Endothelial cell of umbilical vein (primary cell): ENCODE measurements around the gene MEF2A. TPM values are rescaled to one million over a fixed set of nuclear protein-coding genes. Genes with fewer than 3 reads are reported as not detected.

Experiments used
- BruUV-seq: library from RNA; stranded (reverse); fragments of 400-500 nt; replicated peaks from 2 replicates; lab custom pipeline; 2021; lab: Mats Ljungman, UMichigan
- CTCF ChIA-PET: fragments of 300-600, 350-600 bp; sonication (Branson Sonifier 250); formaldehyde crosslinking; loops from one replicate; lab custom pipeline; 2021; ENCODE audit warnings: antibody characterized with exemption, inconsistent platforms; lab: Charles Lee
- POLR2A ChIA-PET: fragments of 300-600, 350-600 bp; sonication (Branson Sonifier 250); formaldehyde crosslinking; loops from one replicate; lab custom pipeline; 2021; ENCODE audit warnings: antibody characterized with exemption, inconsistent platforms; lab: Charles Lee
- DNase-seq: peaks from one replicate; pipeline ENCODE4 v3.0.0-alpha.2; 2011; ENCODE audit warnings: low read depth, low spot score
- FAIRE-seq: peaks from 2 replicates; lab custom pipeline; 2011; peaks lifted over from hg19 to GRCh38; lab: Jason Lieb, UNC
- H2AFZ ChIP-seq: 2 replicates; pipeline ENCODE4 v1.6.0; 2012; ENCODE audit warnings: low read depth, low read length, control low read depth, inconsistent platforms
- H3K27ac ChIP-seq: 2 replicates; pipeline ENCODE4 v1.5.1; 2011; ENCODE audit warnings: low read depth, mild to moderate bottlenecking, control low read depth, low read length, moderate library complexity; ENCODE audit not compliant: insufficient read depth
- H3K27me3 ChIP-seq, 2 experiments: 2 replicates each; pipeline versions ENCODE4 v1.6.0 to v1.6.1; 2011; ENCODE audit warnings: low read length in 2 of 2, mixed read lengths in 1 of 2; ENCODE audit not compliant: control insufficient read depth in 2 of 2, insufficient read depth in 2 of 2
- H3K36me3 ChIP-seq, 2 experiments: 2 replicates in 1 of 2; 3 replicates in 1 of 2; pipeline ENCODE4 v1.5.1; 2011; ENCODE audit warnings: low read length in 2 of 2, mild to moderate bottlenecking in 1 of 2, moderate library complexity in 1 of 2; ENCODE audit not compliant: control insufficient read depth in 2 of 2, insufficient read depth in 2 of 2; ENCODE audit errors: extremely low read depth in 1 of 2
- H3K4me1 ChIP-seq: 3 replicates; pipeline ENCODE4 v1.5.1; 2011; ENCODE audit warnings: mild to moderate bottlenecking, low read length; ENCODE audit not compliant: control insufficient read depth, insufficient read depth; ENCODE audit errors: extremely low read depth
- H3K4me2 ChIP-seq: 2 replicates; pipeline ENCODE4 v1.6.1; 2011; ENCODE audit warnings: low read length, control low read depth, mixed read lengths; ENCODE audit not compliant: insufficient read depth
- H3K4me3 ChIP-seq, 3 experiments: fragments of 200-600 bp in 1 of 3; sonication (generic), shearing (Covaris generic) in 1 of 3; replicated peaks in 1 of 3; 2 replicates each; pipeline ENCODE4 v1.5.1; 2011 to 2016; ENCODE audit warnings: control low read depth in 3 of 3, low read length in 3 of 3, mild to moderate bottlenecking in 2 of 3, inconsistent platforms in 1 of 3, low read depth in 1 of 3, moderate library complexity in 1 of 3; ENCODE audit not compliant: insufficient read depth in 1 of 3
- H3K79me2 ChIP-seq: 2 replicates; pipeline ENCODE4 v1.6.0; 2012; ENCODE audit warnings: low read length, inconsistent platforms; ENCODE audit not compliant: control insufficient read depth, insufficient read depth
- H3K9ac ChIP-seq: replicated peaks from 2 replicates; pipeline ENCODE3; 2011; ENCODE audit warnings: low read length, control low read depth; ENCODE audit not compliant: insufficient read depth; ENCODE audit errors: extremely low read depth
- H3K9me1 ChIP-seq: replicated peaks from 3 replicates; pipeline ENCODE4 v1.6.0; 2011; ENCODE audit warnings: mild to moderate bottlenecking, low read length; ENCODE audit not compliant: control insufficient read depth, insufficient read depth; ENCODE audit errors: extremely low read depth
- H3K9me3 ChIP-seq: replicated peaks from 2 replicates; pipeline ENCODE4 v1.5.1; 2012; ENCODE audit warnings: low read length, inconsistent platforms; ENCODE audit not compliant: control insufficient read depth, insufficient read depth
- H4K20me1 ChIP-seq: replicated peaks from 2 replicates; pipeline ENCODE3; 2011; ENCODE audit warnings: mild to moderate bottlenecking, low read length; ENCODE audit not compliant: control insufficient read depth, insufficient read depth; ENCODE audit errors: extremely low read depth
- EZH2 ChIP-seq: IDR thresholded peaks from 2 replicates; pipeline ENCODE4 v1.6.1; 2012; ENCODE audit warnings: borderline replicate concordance, low read depth, mild to moderate bottlenecking, moderate library complexity, low read length, inconsistent platforms; ENCODE audit not compliant: severe bottlenecking
- FOS ChIP-seq: IDR thresholded peaks from 2 replicates; pipeline ENCODE4 v1.6.1; 2011; ENCODE audit warnings: mild to moderate bottlenecking, low read length, moderate library complexity, borderline replicate concordance; ENCODE audit not compliant: insufficient read depth
- GATA2 ChIP-seq: IDR thresholded peaks from 2 replicates; pipeline ENCODE4 v1.7.0; 2011; ENCODE audit warnings: low read depth, mild to moderate bottlenecking, moderate library complexity, mixed read lengths, low read length; ENCODE audit not compliant: insufficient read length, insufficient read depth
- JUN ChIP-seq: IDR thresholded peaks from 2 replicates; pipeline ENCODE4 v1.6.1; 2011; ENCODE audit warnings: borderline replicate concordance, low read depth; ENCODE audit not compliant: insufficient read length, insufficient read depth
- MYC ChIP-seq: IDR thresholded peaks from one replicate; pipeline ENCODE4 v1.6.1; 2011; ENCODE audit warnings: mild to moderate bottlenecking, low read depth, low read length
- POLR2A ChIP-seq: IDR thresholded peaks from 2 replicates; pipeline ENCODE4 v1.6.1; 2012; ENCODE audit warnings: low read depth, mild to moderate bottlenecking, control low read depth, low read length
- POLR2AphosphoS5 ChIP-seq: IDR thresholded peaks from 2 replicates; pipeline ENCODE4 v1.6.1; 2012; ENCODE audit warnings: low read depth, mild to moderate bottlenecking, control low read depth, low read length, moderate library complexity; ENCODE audit not compliant: insufficient read depth
- dilution Hi-C: fragments of 300-500 bp; cut with MboI; formaldehyde crosslinking; loops from one replicate; pipeline ENCODE4 v1.15.0; 2019; ENCODE audit warnings: low sequenced_read_pairs; ENCODE audit not compliant: extremely low pct_ligation_motif_present
- intact Hi-C: fragments of 100-400 bp; cut with micrococcal nuclease; formaldehyde crosslinking; loops from one replicate; pipeline ENCODE4 v1.10.0; 2022
- polyA plus RNA-seq, 4 experiments: library from polyadenylated mRNA; depleted of rRNA in 3 of 4; stranded (reverse) in 3 of 4; unstranded in 1 of 4; fragments of >200 nt; gene quantifications; 2 replicates each; pipeline versions ENCODE4 v1.2.1 to v1.2.3, GENCODE V29; 2011 to 2012; ENCODE audit warnings: missing spikeins in 1 of 4
- total RNA-seq: library from RNA; stranded (reverse); gene quantifications from 2 replicates; pipeline ENCODE4 v1.2.3, GENCODE V29; 2021
- TF ChIP-seq, protein P1 (sequence below), 2 donors: IDR thresholded peaks; 1 replicate in 1 of 2; 2 replicates in 1 of 2; pipeline ENCODE4 v1.5.1; 2011; ENCODE audit warnings: low read length in 2 of 2, mild to moderate bottlenecking in 2 of 2, moderate library complexity in 2 of 2, control low read depth in 1 of 2, inconsistent platforms in 1 of 2, low read depth in 1 of 2; ENCODE audit not compliant: insufficient read depth in 1 of 2; ENCODE audit errors: extremely low read depth in 1 of 2
- TF ChIP-seq, protein P2 (sequence below): IDR thresholded peaks from 2 replicates; pipeline ENCODE4 v1.6.1; 2011; ENCODE audit not compliant: insufficient read depth, insufficient read length

Gene MEF2A
- total and polyA plus RNA-seq, 2 donors (not counting 3 experiments of a cell fraction or from before 2014, with no cell fraction given) = 38.0 to 45.3 TPM

DNA sequence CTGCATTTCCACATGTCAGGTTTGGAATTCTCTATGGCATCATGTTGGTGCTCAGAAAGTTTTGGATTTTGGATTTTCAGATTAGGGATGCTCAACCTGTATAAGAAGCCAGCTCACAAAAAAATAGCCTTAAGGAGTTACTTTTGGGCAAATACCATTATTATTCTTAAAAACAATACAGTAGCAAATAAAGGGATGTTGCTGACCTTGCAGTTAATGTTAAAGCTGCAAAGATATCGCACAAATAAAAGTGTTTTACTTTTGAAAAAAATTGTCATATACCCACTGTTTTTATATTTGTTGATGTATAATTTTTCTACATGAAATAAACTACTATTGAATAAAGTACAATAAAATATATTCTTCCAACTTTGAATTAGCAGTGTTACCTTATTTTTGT is 107.3 kb downstream of the MEF2A start:
- Histone ChIP-seq H3K9me1 (no peaks in the 10 kb centered on the region), H3K79me2 (no peaks in the 10 kb centered on the region), H3K4me1 (no peaks in the 10 kb centered on the region), H2AFZ (no peak overlapping the region), H3K4me2 (no peak overlapping the region), H3K9me3 (no peaks in the 10 kb centered on the region), H3K4me3 (no peak overlapping the region), H3K27ac (no peak overlapping the region), H4K20me1 (no peaks in the 10 kb centered on the region), H3K9ac (no peak overlapping the region), H3K36me3 (peaks cover 1 to 6% of the 10 kb centered on the region in 2 experiments), H3K27me3 (no peaks in the 10 kb centered on the region)
- DNase-seq (no peak), FAIRE-seq (no peak)
- CTCF ChIA-PET = interaction anchor here (1.8 kb wide), 1 partner anchor 31 kb away, joined by 4 read pairs; no protein-coding TSS in a partner anchor
- POLR2A ChIA-PET = no interaction called here
- BruUV-seq = no TSS peak
- TF ChIP-seq JUN (no peak), FOS (no peak), EZH2 (no peak), POLR2A (no peak), POLR2AphosphoS5 (no peak), MYC (no peak), GATA2 (no peak)
- TF ChIP-seq, protein P1, sequence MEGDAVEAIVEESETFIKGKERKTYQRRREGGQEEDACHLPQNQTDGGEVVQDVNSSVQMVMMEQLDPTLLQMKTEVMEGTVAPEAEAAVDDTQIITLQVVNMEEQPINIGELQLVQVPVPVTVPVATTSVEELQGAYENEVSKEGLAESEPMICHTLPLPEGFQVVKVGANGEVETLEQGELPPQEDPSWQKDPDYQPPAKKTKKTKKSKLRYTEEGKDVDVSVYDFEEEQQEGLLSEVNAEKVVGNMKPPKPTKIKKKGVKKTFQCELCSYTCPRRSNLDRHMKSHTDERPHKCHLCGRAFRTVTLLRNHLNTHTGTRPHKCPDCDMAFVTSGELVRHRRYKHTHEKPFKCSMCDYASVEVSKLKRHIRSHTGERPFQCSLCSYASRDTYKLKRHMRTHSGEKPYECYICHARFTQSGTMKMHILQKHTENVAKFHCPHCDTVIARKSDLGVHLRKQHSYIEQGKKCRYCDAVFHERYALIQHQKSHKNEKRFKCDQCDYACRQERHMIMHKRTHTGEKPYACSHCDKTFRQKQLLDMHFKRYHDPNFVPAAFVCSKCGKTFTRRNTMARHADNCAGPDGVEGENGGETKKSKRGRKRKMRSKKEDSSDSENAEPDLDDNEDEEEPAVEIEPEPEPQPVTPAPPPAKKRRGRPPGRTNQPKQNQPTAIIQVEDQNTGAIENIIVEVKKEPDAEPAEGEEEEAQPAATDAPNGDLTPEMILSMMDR (IDR thresholded peaks at IDR 0.05; ENCODE audit: extremely low read depth in 1 of 2, insufficient read depth in 1 of 2, low read depth in 1 of 2, low read length in 2 of 2) = no peak
- TF ChIP-seq, protein P2, sequence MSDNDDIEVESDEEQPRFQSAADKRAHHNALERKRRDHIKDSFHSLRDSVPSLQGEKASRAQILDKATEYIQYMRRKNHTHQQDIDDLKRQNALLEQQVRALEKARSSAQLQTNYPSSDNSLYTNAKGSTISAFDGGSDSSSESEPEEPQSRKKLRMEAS = no peak
- dilution Hi-C loops (no loop called here), intact Hi-C loops (no loop called here)
